HT1080 (cell line): ENCODE data around the gene C5orf22. TPM values are rescaled to one million over a fixed set of nuclear protein-coding genes. Genes with fewer than 3 reads are reported as not detected.
"Not testable (repeated sequence)": the region's sequence is repeated elsewhere in the genome, so short reads cannot be mapped to it uniquely, and the experiment has no call there.

Experiments used
- DNase-seq: peaks from one replicate; pipeline ENCODE4 v3.0.0-alpha.2; 2015; ENCODE audit warnings: low read depth
- total RNA-seq: library from RNA; depleted of rRNA; stranded (reverse); fragments of >200 nt; shearing (Covaris generic); gene quantifications from 2 replicates; pipeline ENCODE4 v1.2.3, GENCODE V29; 2014

The C5orf22 gene
- total RNA-seq, 1 experiment from 2014 or later = 17.7 TPM

- DNase-seq = no peak
These were observed 21.8 kb downstream of the C5orf22 start for GRCh38 chr5:31553863-31554262.

- no peak for DNase-seq
These were observed 22.5 kb downstream of the C5orf22 start for GRCh38 chr5:31554552-31554951.

- no peak for DNase-seq
These were observed 24.4 kb downstream of the C5orf22 start for GRCh38 chr5:31556461-31556860.

- DNase-seq = no peak
These were observed 27.8 kb downstream of the C5orf22 start for GRCh38 chr5:31559942-31560341.

- no peak for DNase-seq
These were observed 29.8 kb downstream of the C5orf22 start for GRCh38 chr5:31561946-31562345.

GRCh38 chr5:31563216-31563615, 31.1 kb downstream of the C5orf22 start:
- DNase-seq = no peak

- not testable (repeated sequence) for DNase-seq
These were observed 34.3 kb downstream of the C5orf22 start for GRCh38 chr5:31566362-31566761.

- no peak for DNase-seq
These were observed 36.3 kb downstream of the C5orf22 start for GRCh38 chr5:31568302-31568835.

GRCh38 chr5:31569068-31569467, 37.0 kb downstream of the C5orf22 start:
- no peak for DNase-seq

- no peak for DNase-seq
These were observed 41.5 kb downstream of the C5orf22 start for GRCh38 chr5:31573494-31574142.

GRCh38 chr5:31574772-31575171, 42.7 kb downstream of the C5orf22 start:
- no peak for DNase-seq

- no peak for DNase-seq
These were observed 45.3 kb downstream of the C5orf22 start for GRCh38 chr5:31577438-31577837.

GRCh38 chr5:31579558-31579957, 47.5 kb downstream of the C5orf22 start:
- no peak for DNase-seq

- DNase-seq = peak; percentile 17
These were observed 49.5 kb downstream of the C5orf22 start for GRCh38 chr5:31581498-31582099.

- DNase-seq = no peak
These were observed 51.0 kb downstream of the C5orf22 start for GRCh38 chr5:31583129-31583528.

GRCh38 chr5:31585166-31585894, 53.2 kb downstream of the C5orf22 start:
- DNase-seq = no peak

GRCh38 chr5:31585895-31586270, 53.8 kb downstream of the C5orf22 start:
- DNase-seq = peak; percentile 2

- no peak for DNase-seq
These were observed 55.4 kb downstream of the C5orf22 start for GRCh38 chr5:31587546-31587945.

- no peak for DNase-seq
These were observed 61.6 kb downstream of the C5orf22 start for GRCh38 chr5:31593665-31594064.

- no peak for DNase-seq
These were observed 64.3 kb downstream of the C5orf22 start for GRCh38 chr5:31596354-31596753.

GRCh38 chr5:31598640-31599611, 66.8 kb downstream of the C5orf22 start:
- no peak for DNase-seq
